Keratinocyte (primary cell): Measurements from ENCODE around the gene EHMT1. TPM values are rescaled to one million over a fixed set of nuclear protein-coding genes. Genes with fewer than 3 reads are reported as not detected.

Experiments
- DNase-seq: peaks from one replicate; pipeline ENCODE4 v3.0.0-alpha.2; 2011; ENCODE audit warnings: low read depth, missing footprints, low spot score
- FAIRE-seq: peaks from 2 replicates; lab custom pipeline; 2011; peaks lifted over from hg19 to GRCh38; lab: Jason Lieb, UNC
- H2AFZ ChIP-seq: 2 replicates; pipeline ENCODE4 v1.6.0; 2012; ENCODE audit warnings: low read length, control low read depth, inconsistent platforms; ENCODE audit not compliant: control insufficient read depth
- H3K27ac ChIP-seq: 2 replicates; pipeline ENCODE4 v1.5.1; 2011; ENCODE audit warnings: low read length; ENCODE audit not compliant: control insufficient read depth, insufficient read depth
- H3K27me3 ChIP-seq: 3 replicates; pipeline ENCODE4 v1.6.0; 2011; ENCODE audit warnings: low read length; ENCODE audit not compliant: control insufficient read depth, insufficient read depth; ENCODE audit errors: extremely low read depth
- H3K36me3 ChIP-seq, 2 experiments: 2 replicates in 1 of 2; 3 replicates in 1 of 2; pipeline ENCODE4 v1.5.1; 2011; ENCODE audit warnings: low read length in 2 of 2, mild to moderate bottlenecking in 1 of 2; ENCODE audit not compliant: control insufficient read depth in 2 of 2, insufficient read depth in 2 of 2; ENCODE audit errors: extremely low read depth in 1 of 2
- H3K4me1 ChIP-seq: 3 replicates; pipeline ENCODE4 v1.5.1; 2011; ENCODE audit warnings: low read length; ENCODE audit not compliant: control insufficient read depth, insufficient read depth; ENCODE audit errors: extremely low read depth
- H3K4me2 ChIP-seq: 3 replicates; pipeline ENCODE4 v1.6.0; 2011; ENCODE audit warnings: low read depth, low read length; ENCODE audit not compliant: control insufficient read depth, insufficient read depth; ENCODE audit errors: extremely low read depth
- H3K4me3 ChIP-seq, 3 experiments: fragments of 200-600 bp in 1 of 3; sonication (generic) in 1 of 3; 2 replicates in 2 of 3; 3 replicates in 1 of 3; pipeline ENCODE4 v1.5.1; 2011 to 2016; ENCODE audit warnings: low read length in 3 of 3, mild to moderate bottlenecking in 3 of 3, control low read depth in 2 of 3, inconsistent platforms in 1 of 3, low read depth in 1 of 3, mixed read lengths in 1 of 3, mixed run types in 1 of 3, moderate library complexity in 1 of 3; ENCODE audit not compliant: control insufficient read depth in 2 of 3, insufficient read depth in 2 of 3; ENCODE audit errors: extremely low read depth in 1 of 3
- H3K79me2 ChIP-seq: 2 replicates; pipeline ENCODE4 v1.6.0; 2012; ENCODE audit warnings: low read length; ENCODE audit not compliant: control insufficient read depth, insufficient read depth
- H3K9ac ChIP-seq: 3 replicates; pipeline ENCODE4 v1.6.0; 2011; ENCODE audit warnings: low read length; ENCODE audit not compliant: control insufficient read depth, insufficient read depth; ENCODE audit errors: extremely low read depth
- H3K9me1 ChIP-seq: 3 replicates; pipeline ENCODE4 v1.6.0; 2011; ENCODE audit warnings: low read length; ENCODE audit not compliant: control insufficient read depth, insufficient read depth; ENCODE audit errors: extremely low read depth
- H3K9me3 ChIP-seq: 2 replicates; pipeline ENCODE4 v1.5.1; 2012; ENCODE audit warnings: low read depth, low read length; ENCODE audit not compliant: control insufficient read depth
- H4K20me1 ChIP-seq: 3 replicates; pipeline ENCODE4 v1.6.0; 2011; ENCODE audit warnings: low read length; ENCODE audit not compliant: control insufficient read depth, insufficient read depth; ENCODE audit errors: extremely low read depth
- CTCF ChIP-seq, 3 experiments: IDR thresholded peaks in 1 of 3; conservative IDR thresholded peaks in 1 of 3; optimal IDR thresholded peaks in 1 of 3; 2 replicates in 2 of 3; 3 replicates in 1 of 3; pipeline versions ENCODE3 to v1.5.1; 2011; ENCODE audit warnings: low read length in 3 of 3, mild to moderate bottlenecking in 3 of 3, moderate library complexity in 2 of 3, control low read depth in 1 of 3, inconsistent platforms in 1 of 3; ENCODE audit not compliant: insufficient read depth in 2 of 3; ENCODE audit errors: extremely low read depth in 1 of 3
- EZH2 ChIP-seq: IDR thresholded peaks from one replicate; pipeline ENCODE4 v1.6.1; 2012; ENCODE audit warnings: inconsistent platforms, mild to moderate bottlenecking, low read length, moderate library complexity
- dilution Hi-C: fragments of 300-500 bp; cut with MboI; formaldehyde crosslinking; loops from one replicate; pipeline ENCODE4 v1.7.0; 2020; ENCODE audit warnings: low sequenced_read_pairs; ENCODE audit not compliant: extremely low pct_ligation_motif_present
- polyA plus RNA-seq, 5 experiments: library from polyadenylated mRNA; depleted of rRNA in 3 of 5; stranded (reverse) in 3 of 5; stranded (forward) in 1 of 5; unstranded in 1 of 5; fragments of >200 nt; gene quantifications; 1 replicate in 1 of 5; 2 replicates in 3 of 5; 3 replicates in 1 of 5; pipeline versions ENCODE4 v1.2.1 to v1.2.3, GENCODE V29; 2011 to 2012; ENCODE audit warnings: missing spikeins in 2 of 5, low read depth in 1 of 5, low replicate concordance in 1 of 5

The EHMT1 gene
- polyA plus RNA-seq, 1 donor (not counting 4 experiments of a cell fraction or from before 2014, with no cell fraction given), result 25.9 TPM

- peaks cover 42% of the 10 kb centered on the region for H3K4me1 ChIP-seq
- TF ChIP-seq EZH2 (no peak), CTCF (optimal IDR thresholded peaks at IDR 0.05 in 1 of 3, IDR thresholded peaks at IDR 0.05 in 1 of 3, conservative IDR thresholded peaks at IDR 0.05 in 1 of 3; ENCODE audit: extremely low read depth in 1 of 3, insufficient read depth in 2 of 3, low read length in 3 of 3) (no peak)
- H3K4me3 ChIP-seq, result peak overlapping the region; percentile 42 to 76 (median 62)
- H3K9me3 ChIP-seq, result no peaks in the 10 kb centered on the region
- peaks cover 65% of the 10 kb centered on the region for H3K79me2 ChIP-seq
- no peaks in the 10 kb centered on the region for H4K20me1 ChIP-seq
- peak overlapping the region; percentile 99 for H3K4me2 ChIP-seq
- peaks cover 12 to 27% of the 10 kb centered on the region in 2 experiments for H3K36me3 ChIP-seq
- FAIRE-seq (peak; percentile 43), DNase-seq (no peak)
- no peaks in the 10 kb centered on the region for H3K27me3 ChIP-seq
- H3K9me1 ChIP-seq, result no peaks in the 10 kb centered on the region
- peak overlapping the region; percentile 100 for H3K27ac ChIP-seq
- dilution Hi-C loops, result no loop called here
- H2AFZ ChIP-seq, result no peak overlapping the region
- peak overlapping the region; percentile 96 for H3K9ac ChIP-seq
These were observed 6.1 kb upstream of the EHMT1 start for GRCh38 chr9:137612741-137613142.

GRCh38 chr9:137613259-137613658, 5.5 kb upstream of the EHMT1 start:
- Histone ChIP-seq H3K27ac (peak overlapping the region; percentile 100), H3K9me1 (no peaks in the 10 kb centered on the region), H3K4me3 (peak overlapping the region; percentile 42 to 76 (median 62)), H3K36me3 (peaks cover 12 to 27% of the 10 kb centered on the region in 2 experiments), H2AFZ (no peak overlapping the region), H4K20me1 (no peaks in the 10 kb centered on the region), H3K79me2 (peaks cover 68% of the 10 kb centered on the region), H3K27me3 (no peaks in the 10 kb centered on the region), H3K9ac (peak overlapping the region; percentile 96), H3K4me2 (peak overlapping the region; percentile 99), H3K4me1 (peaks cover 44% of the 10 kb centered on the region), H3K9me3 (no peaks in the 10 kb centered on the region)
- TF ChIP-seq EZH2 (no peak), CTCF (optimal IDR thresholded peaks at IDR 0.05 in 1 of 3, IDR thresholded peaks at IDR 0.05 in 1 of 3, conservative IDR thresholded peaks at IDR 0.05 in 1 of 3; ENCODE audit: extremely low read depth in 1 of 3, insufficient read depth in 2 of 3, low read length in 3 of 3) (no peak)
- FAIRE-seq, result no peak
- DNase-seq, result no peak
- dilution Hi-C loops, result no loop called here
